ENCODE results near the gene MED8.
"Not testable (repeated sequence)": the region's sequence is repeated elsewhere in the genome, so short reads cannot be mapped to it uniquely, and the experiment has no call there.

Gene MED8

DNA sequence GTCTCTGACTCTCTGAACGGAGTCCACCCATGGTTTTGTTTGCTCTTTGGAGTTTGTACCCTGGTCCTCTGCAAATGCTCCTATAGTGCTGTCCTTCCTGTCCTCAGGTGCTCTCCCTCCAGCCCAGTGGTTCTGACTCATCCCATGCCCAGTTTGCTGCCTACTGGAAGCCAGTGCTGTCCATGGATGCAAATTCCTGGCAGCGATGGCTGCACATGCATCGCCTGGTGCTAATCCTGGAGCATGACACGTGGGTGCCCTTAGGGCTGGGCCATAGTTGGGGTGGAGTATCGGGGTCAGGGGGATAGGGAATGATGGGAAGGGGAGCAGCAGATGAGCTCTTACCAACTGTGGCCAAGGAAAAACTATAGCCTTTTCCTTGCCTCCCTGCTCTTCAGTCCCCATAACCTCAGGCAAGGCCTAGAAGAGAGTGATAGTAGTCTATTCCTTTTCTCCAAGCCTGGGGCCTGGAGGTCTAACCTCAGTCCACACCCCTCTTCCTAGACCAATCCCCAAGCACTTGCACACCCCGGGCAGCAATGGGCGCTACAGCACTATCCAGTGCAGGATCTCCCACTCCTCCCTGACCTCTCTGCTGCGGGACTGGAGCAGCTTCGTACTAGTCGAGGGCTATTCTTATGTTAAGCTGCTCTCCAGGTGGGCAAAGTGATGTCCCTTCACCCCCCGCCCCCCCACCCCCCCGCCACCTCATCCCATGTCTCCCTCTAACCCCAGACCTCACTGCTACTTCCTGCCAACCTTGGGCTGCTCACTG, 32.6 kb upstream of the MED8 start:
- no peak for DNase-seq (ENCODE audit: low read depth in 2 of 2)

GRCh38 chr1:43421396-43421795, 31.8 kb upstream of the MED8 start:
- no peak for DNase-seq (ENCODE audit: low read depth in 2 of 2)

DNA sequence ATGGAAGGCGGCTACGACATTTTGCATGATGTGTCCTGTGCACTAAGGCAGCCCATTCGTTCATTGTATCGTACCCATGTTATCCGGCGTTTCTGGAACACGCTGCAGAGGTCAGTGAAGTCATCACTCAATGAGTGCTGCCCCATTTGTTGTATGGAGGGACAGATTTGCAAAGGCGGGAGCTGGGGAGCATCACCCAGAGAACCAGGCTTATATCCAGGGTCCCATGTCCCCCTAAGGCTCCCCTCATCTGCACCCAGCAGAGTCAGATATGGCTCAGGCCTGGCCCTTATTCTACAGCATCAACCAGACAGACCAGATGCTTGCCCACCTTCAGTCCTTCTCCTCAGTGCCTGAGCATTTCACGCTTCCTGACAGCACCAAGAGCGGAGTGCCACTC, 31.3 kb upstream of the MED8 start:
- no peak for DNase-seq (ENCODE audit: low read depth in 2 of 2)

DNA sequence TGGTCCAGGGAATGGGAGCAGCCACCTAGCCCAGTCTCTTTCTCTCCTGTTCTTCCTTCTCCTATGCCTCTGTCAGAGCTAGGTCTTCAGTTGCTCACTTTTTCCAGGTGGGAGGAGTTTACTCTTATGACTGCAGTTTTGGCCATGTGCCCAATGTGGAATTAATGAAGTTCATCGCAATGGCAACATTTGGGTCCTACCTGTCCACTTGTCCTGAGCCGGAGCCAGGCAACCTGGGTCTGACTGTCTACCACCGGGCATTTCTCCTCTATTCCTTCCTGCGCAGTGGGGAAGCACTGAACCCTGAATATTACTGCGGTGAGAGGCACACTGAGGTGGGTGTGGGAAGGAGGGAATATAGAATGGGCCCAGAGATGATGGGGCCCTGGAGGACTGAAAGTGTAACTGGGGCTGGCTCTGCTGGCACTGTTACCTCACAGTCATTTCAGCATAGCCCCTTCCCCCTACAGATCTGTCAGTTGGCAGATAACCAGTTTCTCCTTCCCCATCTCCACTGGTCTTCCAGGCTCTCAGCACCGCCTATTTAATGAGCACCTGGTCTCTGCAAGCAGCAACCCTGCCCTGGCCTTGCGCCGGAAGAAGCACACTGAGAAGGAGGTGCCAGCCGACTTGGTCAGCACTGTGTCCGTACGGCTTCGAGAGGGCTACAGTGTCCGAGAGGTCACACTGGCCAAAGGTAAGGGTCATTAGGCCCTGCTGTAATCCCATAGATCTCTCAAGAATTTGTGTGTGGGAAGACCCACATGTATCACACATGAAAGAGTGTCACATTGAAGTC, 30.2 kb upstream of the MED8 start:
- no peak for DNase-seq (ENCODE audit: low read depth in 2 of 2)

GRCh38 chr1:43418858-43419257, 29.3 kb upstream of the MED8 start:
- no peak for DNase-seq (ENCODE audit: low read depth in 2 of 2)

DNA sequence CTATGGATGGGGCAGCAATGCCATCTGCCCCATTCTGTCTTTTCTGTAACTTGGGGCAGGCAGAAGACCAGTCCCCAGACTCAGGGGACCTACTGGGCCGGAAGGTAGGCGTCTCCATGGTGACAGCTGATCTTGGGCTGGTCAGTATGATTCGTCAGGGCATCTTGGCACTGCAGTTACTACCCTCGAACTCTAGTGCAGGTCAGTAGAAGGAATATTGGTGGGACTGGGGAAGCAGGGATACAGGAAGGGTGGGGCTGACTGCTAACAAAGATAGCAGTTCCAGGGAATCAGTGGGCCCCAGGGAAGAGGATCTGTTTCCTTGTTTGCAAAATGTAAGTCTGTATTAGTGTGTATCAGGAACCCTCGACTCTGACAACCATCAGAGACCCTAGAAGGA, 26.3 kb upstream of the MED8 start:
- no peak for DNase-seq (ENCODE audit: low read depth in 2 of 2)

GRCh38 chr1:43414634-43415223, 25.1 kb upstream of the MED8 start:
- DNase-seq (ENCODE audit: low read depth in 2 of 2) = peak; percentile 25 to 45

GRCh38 chr1:43413426-43413825, 23.8 kb upstream of the MED8 start:
- DNase-seq (ENCODE audit: low read depth in 2 of 2) = not testable (repeated sequence)

- no peak for DNase-seq (ENCODE audit: low read depth in 2 of 2)
These were observed 21.0 kb upstream of the MED8 start for GRCh38 chr1:43410571-43410970.

DNA sequence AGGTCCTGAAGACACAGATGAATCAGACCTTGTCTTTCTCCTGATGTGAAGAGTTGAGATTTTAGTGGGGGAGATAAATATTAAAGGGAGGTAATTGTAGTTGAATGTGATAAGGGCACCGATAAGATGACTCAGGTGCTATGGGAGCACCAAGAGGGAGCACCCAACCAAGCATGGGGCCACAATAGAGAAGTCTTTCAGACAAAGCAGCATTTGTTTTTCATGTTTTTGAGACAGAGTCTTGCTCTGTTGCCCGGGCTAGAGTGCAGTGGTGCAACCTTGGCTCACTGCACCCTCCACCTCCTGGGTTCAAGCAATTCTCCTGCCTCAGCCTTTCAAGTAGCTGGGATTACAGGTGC, 16.3 kb upstream of the MED8 start:
- no peak for DNase-seq (ENCODE audit: low read depth in 2 of 2)

DNA sequence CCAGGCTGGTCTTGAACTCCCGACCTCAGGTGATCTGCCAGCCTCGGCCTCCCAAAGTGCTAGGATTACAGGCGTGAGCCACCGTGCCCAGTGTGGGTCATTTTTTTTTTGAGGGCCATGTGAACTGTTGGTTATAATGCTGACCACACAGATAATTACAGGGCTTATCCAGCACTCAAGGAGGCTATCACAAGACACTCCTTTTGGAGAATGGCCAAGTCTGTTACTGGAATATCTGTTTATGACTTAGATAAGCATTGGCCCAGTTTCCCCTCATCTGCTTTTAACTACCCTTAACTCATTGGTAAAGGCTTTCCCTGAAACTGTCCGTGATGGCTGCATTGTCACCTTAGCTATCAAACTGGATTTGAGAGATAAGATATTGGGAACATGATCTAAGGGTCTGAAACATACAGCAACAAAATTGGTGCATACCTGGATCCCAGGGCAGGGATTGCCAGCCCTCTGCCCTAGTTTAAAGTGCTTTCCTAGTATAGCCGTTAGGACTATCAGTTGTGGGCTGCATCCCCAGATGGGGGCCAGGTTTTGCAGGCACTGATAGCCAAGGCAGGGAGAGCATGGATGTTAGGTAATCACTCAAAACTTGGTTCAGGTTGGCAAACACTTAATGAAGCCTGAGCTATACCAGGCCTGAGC, 15.7 kb upstream of the MED8 start:
- DNase-seq (ENCODE audit: low read depth in 2 of 2) = no peak

DNA sequence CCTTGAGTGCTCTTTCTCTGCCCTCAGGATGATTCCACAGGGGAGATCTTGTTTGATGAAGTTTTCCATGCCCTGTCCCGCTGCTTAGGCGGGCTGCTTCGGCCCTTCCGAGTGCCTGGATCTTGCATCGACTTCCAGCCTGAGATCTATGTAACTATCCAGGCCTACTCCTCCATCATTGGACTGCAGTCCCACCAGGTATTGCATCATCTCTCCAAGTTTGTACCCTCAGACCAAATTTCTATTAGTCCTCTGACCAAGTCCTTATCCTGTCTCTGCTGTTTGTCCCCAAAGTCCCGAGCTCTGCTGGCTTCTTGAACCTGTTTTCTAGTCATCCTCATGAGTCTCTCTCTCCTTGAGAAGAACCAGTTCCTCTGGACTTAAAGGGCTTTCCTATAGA, 14.8 kb upstream of the MED8 start:
- DNase-seq (ENCODE audit: low read depth in 2 of 2) = no peak

DNA sequence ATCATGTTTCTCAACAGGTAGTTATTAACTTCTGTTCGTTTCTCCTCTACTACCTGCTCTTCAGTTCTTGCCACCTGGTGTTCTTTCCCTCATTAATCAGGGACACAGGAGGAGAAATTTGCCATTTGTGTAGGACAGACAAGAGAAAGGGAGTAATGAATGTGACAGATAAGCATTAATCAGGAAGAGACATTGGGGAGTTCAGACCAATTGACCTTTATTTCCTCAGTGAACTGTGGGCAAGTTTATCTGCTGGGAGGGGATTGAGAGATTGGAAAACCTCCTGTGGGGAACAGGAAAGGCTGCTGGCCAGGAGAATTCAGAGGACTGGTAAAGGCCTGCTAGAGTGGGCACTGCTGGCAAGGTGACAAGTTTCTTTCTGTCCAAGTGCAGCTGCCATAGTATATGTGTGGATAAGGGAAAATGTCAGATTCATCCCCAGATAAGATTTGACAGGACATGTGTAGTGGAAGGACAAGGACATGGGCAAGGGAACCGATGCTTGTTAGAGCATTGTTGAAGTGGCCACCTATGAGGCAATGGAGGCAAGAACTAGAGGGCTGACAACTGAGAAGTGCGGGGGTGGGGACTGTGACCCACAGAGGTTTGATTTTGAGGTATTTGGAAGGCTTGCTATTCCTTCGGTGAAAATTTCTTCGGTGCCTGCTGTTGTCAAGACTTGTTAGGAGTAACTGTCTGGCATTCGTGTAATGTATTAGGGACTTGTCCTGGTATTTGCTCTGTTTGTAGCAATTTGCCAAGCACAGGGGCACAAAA, 12.7 kb upstream of the MED8 start:
- DNase-seq (ENCODE audit: low read depth in 2 of 2) = no peak

DNA sequence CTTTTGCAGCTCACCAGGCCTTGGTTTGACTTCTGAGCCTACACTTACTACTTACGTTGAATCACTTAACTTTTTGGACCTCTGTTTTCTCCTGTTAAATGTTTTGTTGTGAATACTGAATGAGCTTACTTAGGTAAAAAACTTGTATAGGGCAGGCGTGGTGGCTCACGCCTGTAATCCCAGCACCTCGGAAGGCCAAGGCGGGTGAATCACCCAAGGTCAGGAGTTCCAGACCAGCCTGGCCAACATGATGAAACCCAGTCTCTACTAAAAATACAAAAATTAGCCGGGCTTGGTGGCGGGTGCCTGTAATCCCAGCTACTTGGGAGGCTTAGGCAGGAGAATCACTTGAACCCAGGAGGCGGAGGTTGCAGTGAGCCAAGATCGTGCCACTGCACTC, 10.8 kb upstream of the MED8 start:
- DNase-seq (ENCODE audit: low read depth in 2 of 2) = not testable (repeated sequence)

GRCh38 chr1:43398227-43398626, 8.6 kb upstream of the MED8 start:
- no peak for DNase-seq (ENCODE audit: low read depth in 2 of 2)

DNA sequence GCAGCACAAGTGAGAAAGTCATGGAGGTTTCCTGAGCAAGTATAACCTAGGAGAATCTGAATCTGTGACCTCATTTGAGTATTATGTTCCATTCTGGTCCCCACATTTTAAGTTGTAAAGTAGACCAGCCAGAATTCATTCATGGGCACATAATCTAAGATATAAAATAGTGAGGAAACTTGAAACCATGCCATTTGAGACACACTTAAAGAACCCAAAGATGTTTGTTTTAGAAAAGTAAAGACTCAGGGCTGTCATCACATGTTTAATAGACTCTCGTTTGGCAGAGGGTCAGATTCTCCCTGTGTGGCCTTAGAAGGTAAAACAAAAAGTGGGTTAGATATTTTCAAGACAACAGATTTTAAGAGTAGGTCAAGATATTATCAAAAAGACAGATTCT, 6.5 kb upstream of the MED8 start:
- DNase-seq (ENCODE audit: low read depth in 2 of 2) = no peak

- no peak for DNase-seq (ENCODE audit: low read depth in 2 of 2)
These were observed 5.9 kb upstream of the MED8 start for GRCh38 chr1:43395523-43395922.

- DNase-seq (ENCODE audit: low read depth in 2 of 2) = no peak
These were observed 3.1 kb upstream of the MED8 start for GRCh38 chr1:43392702-43393101.

DNA sequence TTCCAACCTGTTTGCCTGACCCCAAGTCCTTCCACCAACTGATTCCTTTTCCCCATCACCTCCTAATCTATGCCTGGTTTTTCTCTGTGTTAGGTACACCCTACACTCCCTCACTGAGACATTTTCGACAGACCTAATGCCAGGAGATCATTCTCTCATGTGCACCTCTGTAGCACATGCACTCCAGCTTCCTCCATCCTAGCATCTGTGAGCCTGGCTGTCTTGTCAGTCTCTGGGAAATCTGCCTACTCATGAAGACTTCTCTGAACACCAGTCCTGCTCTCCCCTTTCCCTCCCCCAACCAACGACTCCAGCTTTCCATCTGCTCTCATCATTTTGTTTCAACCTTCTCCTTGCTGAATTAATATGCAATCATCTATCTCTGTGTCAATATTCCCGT, 987 bp downstream of the MED8 start:
- DNase-seq (ENCODE audit: low read depth in 2 of 2) = no peak

GRCh38 chr1:43387976-43388599, 1.5 kb downstream of the MED8 start:
- no peak for DNase-seq (ENCODE audit: low read depth in 2 of 2)

GRCh38 chr1:43386676-43387075, 2.9 kb downstream of the MED8 start:
- no peak for DNase-seq (ENCODE audit: low read depth in 2 of 2)

All from stimulated activated CD4-positive, alpha-beta T cell treated with anti-CD3 and anti-CD28 coated beads, Interleukin-15, amount 100 ng/mL, for 48 hours (primary cell).